ENCODE data around the gene NAT10. TPM values are rescaled to one million over a fixed set of nuclear protein-coding genes. Genes with fewer than 3 reads are reported as not detected.
"Not testable (repeated sequence)": the region's sequence is repeated elsewhere in the genome, so short reads cannot be mapped to it uniquely, and the experiment has no call there.

NAT10 gene
- total RNA-seq, 3 donors from 2014 or later, result 29.6 to 34.4 (median 30.7) TPM

DNA sequence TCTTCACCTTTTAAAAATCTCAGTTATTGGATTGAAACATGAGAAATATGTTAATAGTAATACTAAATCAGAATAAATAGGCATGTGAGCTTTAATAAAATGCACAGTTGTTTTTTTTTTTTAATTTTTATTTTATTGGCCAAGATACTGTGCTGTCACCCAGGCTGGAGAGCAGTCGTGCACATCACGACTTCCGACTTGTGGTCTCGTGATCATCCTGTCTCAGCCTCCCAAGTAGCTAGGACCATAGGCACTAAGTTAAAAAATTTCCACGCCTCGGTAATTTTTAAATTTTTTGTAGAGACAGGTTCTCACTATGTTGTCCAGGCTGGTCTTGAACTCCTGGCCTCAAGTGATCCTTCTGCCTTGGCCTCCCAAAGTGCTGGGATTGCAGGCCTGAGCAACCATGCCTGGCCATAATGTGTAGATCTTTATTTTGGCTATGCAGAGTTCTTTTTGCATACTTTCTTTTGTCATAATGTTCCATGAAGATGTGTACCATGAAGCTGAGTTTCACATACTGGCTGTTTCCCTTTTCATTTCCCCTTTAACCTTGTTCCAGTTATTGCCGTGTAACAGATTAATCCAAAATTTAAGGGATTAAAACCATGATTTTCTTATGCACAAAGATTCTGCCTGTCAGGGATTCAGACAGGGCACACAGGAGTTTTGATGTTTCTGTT lies 37.9 kb upstream of the NAT10 start:
- Histone ChIP-seq H3K9me3 (no peaks in the 10 kb centered on the region), H3K36me3 (ENCODE audit: low read depth) (no peaks in the 10 kb centered on the region), H3K4me1 (ENCODE audit: low read depth) (peaks cover 30% of the 10 kb centered on the region), H3K4me3 (no peak overlapping the region)
- DNase-seq (no peak), ATAC-seq (no peak)
- intact Hi-C loops (cut with DNase I, micrococcal nuclease), result no loop called here
- TF ChIP-seq, protein P1, sequence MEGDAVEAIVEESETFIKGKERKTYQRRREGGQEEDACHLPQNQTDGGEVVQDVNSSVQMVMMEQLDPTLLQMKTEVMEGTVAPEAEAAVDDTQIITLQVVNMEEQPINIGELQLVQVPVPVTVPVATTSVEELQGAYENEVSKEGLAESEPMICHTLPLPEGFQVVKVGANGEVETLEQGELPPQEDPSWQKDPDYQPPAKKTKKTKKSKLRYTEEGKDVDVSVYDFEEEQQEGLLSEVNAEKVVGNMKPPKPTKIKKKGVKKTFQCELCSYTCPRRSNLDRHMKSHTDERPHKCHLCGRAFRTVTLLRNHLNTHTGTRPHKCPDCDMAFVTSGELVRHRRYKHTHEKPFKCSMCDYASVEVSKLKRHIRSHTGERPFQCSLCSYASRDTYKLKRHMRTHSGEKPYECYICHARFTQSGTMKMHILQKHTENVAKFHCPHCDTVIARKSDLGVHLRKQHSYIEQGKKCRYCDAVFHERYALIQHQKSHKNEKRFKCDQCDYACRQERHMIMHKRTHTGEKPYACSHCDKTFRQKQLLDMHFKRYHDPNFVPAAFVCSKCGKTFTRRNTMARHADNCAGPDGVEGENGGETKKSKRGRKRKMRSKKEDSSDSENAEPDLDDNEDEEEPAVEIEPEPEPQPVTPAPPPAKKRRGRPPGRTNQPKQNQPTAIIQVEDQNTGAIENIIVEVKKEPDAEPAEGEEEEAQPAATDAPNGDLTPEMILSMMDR (IDR thresholded peaks at IDR 0.05), result no peak

DNA sequence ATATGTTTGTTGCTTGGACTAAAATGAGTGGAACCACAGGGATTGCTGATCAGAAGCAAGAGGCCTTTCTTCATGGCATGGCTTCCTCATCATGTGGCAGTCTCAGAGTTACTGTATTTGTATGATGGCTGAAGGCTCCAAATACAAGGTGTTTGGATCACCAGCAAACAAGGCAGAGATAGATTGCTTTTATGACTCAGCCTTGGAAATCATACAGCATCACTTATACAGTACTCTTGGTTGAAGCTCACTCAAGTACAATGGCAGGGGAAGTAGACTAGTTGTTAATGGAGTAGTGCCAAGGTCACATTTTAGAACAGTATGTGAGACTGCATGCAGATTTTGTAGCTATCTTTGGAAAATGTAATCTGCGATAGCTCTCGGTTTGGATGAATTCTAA lies 37.3 kb upstream of the NAT10 start:
- Histone ChIP-seq H3K4me1 (ENCODE audit: low read depth) (peaks cover 30% of the 10 kb centered on the region), H3K4me3 (no peak overlapping the region), H3K36me3 (ENCODE audit: low read depth) (no peaks in the 10 kb centered on the region), H3K9me3 (no peaks in the 10 kb centered on the region)
- TF ChIP-seq, protein P1 (IDR thresholded peaks at IDR 0.05), result no peak
- ATAC-seq, result peak; percentile 45
- intact Hi-C loops (cut with DNase I, micrococcal nuclease), result no loop called here
- no peak for DNase-seq

DNA sequence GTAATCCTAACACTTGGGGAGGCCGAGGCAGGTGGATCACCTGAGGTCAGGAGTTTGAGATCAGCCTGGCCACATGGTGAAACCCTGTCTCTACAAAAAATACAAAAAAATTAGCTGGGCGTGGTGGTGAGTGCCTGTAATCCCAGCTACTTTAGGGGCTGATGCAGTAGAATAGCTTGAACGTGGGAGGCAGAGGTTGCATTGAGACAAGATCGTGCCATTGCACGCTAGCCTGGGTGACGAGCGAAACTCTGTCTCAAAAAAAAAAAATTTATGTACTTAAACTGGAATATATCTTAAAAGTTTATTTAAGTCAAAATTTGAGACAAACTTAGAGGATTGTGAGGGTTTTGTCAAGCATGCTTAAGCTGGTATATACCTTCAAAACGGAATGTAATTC lies 34.1 kb upstream of the NAT10 start:
- intact Hi-C loops (cut with DNase I, micrococcal nuclease); ATAC-seq; H3K36me3 ChIP-seq (ENCODE audit: low read depth); H3K4me3 ChIP-seq; DNase-seq; H3K9me3 ChIP-seq: not testable (repeated sequence)
- H3K4me1 ChIP-seq (ENCODE audit: low read depth), result peaks cover 27% of the 10 kb centered on the region

DNA sequence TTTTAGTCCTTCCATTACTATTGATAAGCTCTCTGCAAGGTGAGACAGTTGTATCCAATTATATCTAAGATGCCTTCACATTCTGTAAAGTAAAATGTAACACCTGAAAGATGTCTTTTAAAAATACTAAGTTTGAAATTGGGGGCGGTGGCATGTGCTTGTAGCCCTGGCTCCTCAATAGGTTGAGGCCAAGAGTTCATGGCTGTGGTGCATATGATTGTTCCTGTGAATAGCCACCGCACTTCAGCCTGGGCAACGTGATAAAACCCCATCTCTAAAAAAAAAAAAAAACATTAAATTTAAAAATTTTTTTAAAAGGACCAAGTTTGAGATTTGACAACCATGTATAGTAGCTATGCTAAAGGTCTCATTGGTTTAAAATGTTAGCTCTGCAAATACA lies 33.4 kb upstream of the NAT10 start:
- Histone ChIP-seq H3K9me3 (no peaks in the 10 kb centered on the region), H3K36me3 (ENCODE audit: low read depth) (peaks cover 4% of the 10 kb centered on the region), H3K4me1 (ENCODE audit: low read depth) (peaks cover 26% of the 10 kb centered on the region), H3K4me3 (no peak overlapping the region)
- ATAC-seq, result no peak
- TF ChIP-seq, protein P1 (IDR thresholded peaks at IDR 0.05), result no peak
- intact Hi-C loops (cut with DNase I, micrococcal nuclease), result no loop called here
- no peak for DNase-seq

DNA sequence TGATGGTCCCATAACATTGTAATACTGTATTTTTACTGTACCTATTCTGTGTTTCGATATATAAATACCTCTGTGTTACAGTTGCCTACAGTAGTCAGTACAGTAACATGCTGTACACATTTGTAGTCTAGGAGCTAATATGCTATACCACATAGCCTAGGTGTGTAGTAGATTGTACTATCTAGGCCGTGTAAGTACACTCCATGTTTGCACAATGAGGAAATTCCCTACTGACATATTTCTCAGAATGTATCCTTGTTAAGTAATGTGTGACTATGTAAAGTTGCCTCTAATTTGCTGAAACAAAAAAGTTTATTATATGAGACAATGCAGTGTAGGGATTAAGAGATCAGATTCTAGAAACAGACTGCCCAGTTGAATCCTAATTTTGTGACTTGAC lies 32.6 kb upstream of the NAT10 start:
- H3K9me3 ChIP-seq, result no peaks in the 10 kb centered on the region
- no peak for DNase-seq
- intact Hi-C loops (cut with DNase I, micrococcal nuclease), result no loop called here
- no peak overlapping the region for H3K4me3 ChIP-seq
- H3K4me1 ChIP-seq (ENCODE audit: low read depth), result peaks cover 21% of the 10 kb centered on the region
- H3K36me3 ChIP-seq (ENCODE audit: low read depth), result peaks cover 9% of the 10 kb centered on the region
- ATAC-seq, result peak; percentile 70
- TF ChIP-seq, protein P1 (IDR thresholded peaks at IDR 0.05), result no peak

DNA sequence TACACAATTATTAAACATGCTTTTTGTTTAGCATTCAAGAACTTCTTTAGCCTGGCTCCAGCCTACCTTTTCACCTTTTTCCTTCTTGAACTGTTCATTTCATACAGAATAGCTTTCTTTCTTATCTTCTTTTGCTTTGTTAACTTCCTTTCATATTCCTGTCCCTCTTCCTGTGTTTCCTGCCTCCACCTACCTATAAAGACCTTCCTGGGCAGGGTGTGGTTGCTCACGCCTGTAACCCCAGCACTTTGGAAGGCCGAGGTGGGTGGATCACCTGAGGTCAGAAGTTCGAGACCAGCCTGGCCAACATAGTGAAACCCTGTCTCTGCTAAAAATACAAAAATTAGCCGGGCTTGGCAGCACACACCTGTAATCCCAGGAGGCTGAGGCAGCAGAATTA lies 31.0 kb upstream of the NAT10 start:
- intact Hi-C loops (cut with DNase I, micrococcal nuclease), result no loop called here
- Histone ChIP-seq H3K4me1 (ENCODE audit: low read depth) (peaks cover 15% of the 10 kb centered on the region), H3K36me3 (ENCODE audit: low read depth) (peaks cover 15% of the 10 kb centered on the region), H3K9me3 (no peaks in the 10 kb centered on the region), H3K4me3 (no peak overlapping the region)
- TF ChIP-seq, protein P1 (IDR thresholded peaks at IDR 0.05), result no peak
- DNase-seq (no peak), ATAC-seq (peak; percentile 58)
